Esophagus muscularis mucosa (tissue), 4 donors: Measurements from ENCODE around the gene PTPN1. TPM values are rescaled to one million over a fixed set of nuclear protein-coding genes. Genes with fewer than 3 reads are reported as not detected.

Experiments used
- DNase-seq: peaks from one replicate; pipeline ENCODE4 v3.0.0-alpha.2; 2017; ENCODE audit errors: extremely low spot score
- H3K27ac ChIP-seq, 4 donors: fragments of 200-600 bp; sonication (generic); replicated peaks in 1 of 4; 1 replicate in 3 of 4; 2 replicates in 1 of 4; pipeline ENCODE4 v1.5.1; 2016 to 2019; ENCODE audit warnings: mild to moderate bottlenecking in 1 of 4
- H3K27me3 ChIP-seq, 4 donors: fragments of 200-600 bp; sonication (generic); one replicate each; pipeline versions ENCODE4 v1.5.1 to v1.6.0; 2016 to 2019
- H3K36me3 ChIP-seq, 4 donors: fragments of 200-600 bp; sonication (generic); one replicate each; pipeline ENCODE4 v1.5.1; 2016 to 2019
- H3K4me1 ChIP-seq, 4 donors: fragments of 200-600 bp; sonication (generic); one replicate each; pipeline ENCODE4 v1.5.1; 2016 to 2019
- H3K4me3 ChIP-seq, 4 donors: fragments of 200-600 bp; sonication (generic); 1 replicate in 2 of 4; 2 replicates in 2 of 4; pipeline ENCODE4 v1.5.1; 2016 to 2019; ENCODE audit warnings: mild to moderate bottlenecking in 4 of 4, moderate library complexity in 1 of 4
- H3K9me3 ChIP-seq, 4 donors: fragments of 200-600 bp; sonication (generic); 1 replicate in 3 of 4; 2 replicates in 1 of 4; pipeline ENCODE4 v1.5.1; 2016 to 2019
- CTCF ChIP-seq, 3 experiments: fragments of 200-600 bp in 2 of 3; fragments of 450-650 bp in 1 of 3; sonication (generic) in 2 of 3; IDR thresholded peaks; one replicate each; pipeline ENCODE4 v1.5.1; 2017 to 2019; ENCODE audit warnings: antibody characterized with exemption in 3 of 3, mild to moderate bottlenecking in 2 of 3, moderate library complexity in 1 of 3
- EP300 ChIP-seq: sonication (generic); formaldehyde crosslinking; IDR thresholded peaks from one replicate; pipeline ENCODE4 v1.6.1; 2017; ENCODE audit warnings: antibody characterized with exemption
- POLR2A ChIP-seq: fragments of 450-650 bp; IDR thresholded peaks from one replicate; pipeline ENCODE4 v1.6.1; 2017; ENCODE audit warnings: antibody characterized with exemption, moderate library complexity, mild to moderate bottlenecking, low read depth
- POLR2AphosphoS5 ChIP-seq, 2 donors: sonication (generic); formaldehyde crosslinking; IDR thresholded peaks; one replicate each; pipeline ENCODE4 v1.6.1; 2017; ENCODE audit warnings: antibody characterized with exemption in 2 of 2
- WGBS: methylation state at CpG from one replicate; pipeline ENCODE4 v1.1.5; 2018; 5-methylcytosine and 5-hydroxymethylcytosine counted together
- intact Hi-C: fragments of 100-400 bp; cut with DNase I; formaldehyde crosslinking; loops from one replicate; pipeline ENCODE4 v1.15.1; 2023
- total RNA-seq, 4 donors: library from RNA; depleted of rRNA; stranded (reverse); fragments of >200 nt; gene quantifications; one replicate each; pipeline versions ENCODE4 v1.1.0 to v1.2.1, GENCODE V29; 2016

PTPN1 gene
- total RNA-seq, 4 donors from 2014 or later: 21.2 to 49.0 (median 41.0) TPM

GRCh38 chr20:50525681-50526080, 15.5 kb downstream of the PTPN1 start:
- H3K4me3 ChIP-seq: no peak overlapping the region
- H3K27me3 ChIP-seq: no peaks in the 10 kb centered on the region
- H3K4me1 ChIP-seq: peaks cover 64 to 87% (median 76%) of the 10 kb centered on the region in 4 donors
- H3K27ac ChIP-seq: peak overlapping the region in 2 of 4 donors; percentile 69 to 77
- no peaks in the 10 kb centered on the region for H3K36me3 ChIP-seq
- H3K9me3 ChIP-seq: no peaks in the 10 kb centered on the region
- TF ChIP-seq POLR2AphosphoS5 (IDR thresholded peaks at IDR 0.05) (no peak), CTCF (IDR thresholded peaks at IDR 0.05) (no peak), EP300 (no peak), POLR2A (no peak)
- peak; percentile 50 for DNase-seq
- 97% methylated on average over 4 of the region's 4 CpGs for WGBS
- intact Hi-C loops: no loop called here

- H3K4me1 ChIP-seq: peaks cover 56 to 87% (median 74%) of the 10 kb centered on the region in 4 donors
- peak overlapping the region; percentile 59 to 77 (median 71) for H3K27ac ChIP-seq
- peak; percentile 75 for DNase-seq
Measured at GRCh38 chr20:50526403-50526989, 16.3 kb downstream of the PTPN1 start.

GRCh38 chr20:50527068-50527605, 17.0 kb downstream of the PTPN1 start:
- TF ChIP-seq EP300: no peak
- no peak for TF ChIP-seq POLR2A
- TF ChIP-seq CTCF (IDR thresholded peaks at IDR 0.05): no peak
- intact Hi-C loops: no loop called here
- Histone ChIP-seq H3K4me3 (no peak overlapping the region), H3K4me1 (peaks cover 56 to 87% (median 74%) of the 10 kb centered on the region in 4 donors), H3K9me3 (no peaks in the 10 kb centered on the region), H3K27ac (peak overlapping the region; percentile 59 to 77 (median 71)), H3K27me3 (no peaks in the 10 kb centered on the region), H3K36me3 (no peaks in the 10 kb centered on the region)
- DNase-seq: peak; percentile 72
- WGBS: 53% methylated on average over 9 of the region's 9 CpGs

More at GRCh38 chr20:50526403-50526989, 16.3 kb downstream of the PTPN1 start:
- TF ChIP-seq POLR2AphosphoS5 (IDR thresholded peaks at IDR 0.05): no peak
- TF ChIP-seq POLR2A: no peak
- Histone ChIP-seq H3K27me3 (no peaks in the 10 kb centered on the region), H3K4me3 (no peak overlapping the region), H3K9me3 (no peaks in the 10 kb centered on the region), H3K36me3 (no peaks in the 10 kb centered on the region)
- WGBS: 80% methylated on average over 3 of the region's 3 CpGs
- intact Hi-C loops: no loop called here

- WGBS: 96% methylated on average over 5 of the region's 6 CpGs
- intact Hi-C loops: no loop called here
- H3K4me1 ChIP-seq: peaks cover 54 to 87% (median 76%) of the 10 kb centered on the region in 4 donors
Measured at GRCh38 chr20:50528129-50528528, 17.9 kb downstream of the PTPN1 start.

More at GRCh38 chr20:50528129-50528528, 17.9 kb downstream of the PTPN1 start:
- Histone ChIP-seq H3K27me3 (no peaks in the 10 kb centered on the region), H3K27ac (peak overlapping the region; percentile 59 to 77 (median 71)), H3K4me3 (no peak overlapping the region), H3K9me3 (no peaks in the 10 kb centered on the region), H3K36me3 (no peaks in the 10 kb centered on the region)
- TF ChIP-seq POLR2A (no peak), POLR2AphosphoS5 (IDR thresholded peaks at IDR 0.05) (no peak), EP300 (no peak), CTCF (IDR thresholded peaks at IDR 0.05) (no peak)
- peak; percentile 42 for DNase-seq
